Activated CD4-positive, alpha-beta T cell treated with anti-CD3 and anti-CD28 coated beads for 36 hours (primary cell): ENCODE data around the gene ZNF136. TPM values are rescaled to one million over a fixed set of nuclear protein-coding genes. Genes with fewer than 3 reads are reported as not detected.
A peak's percentile ranks its signal among the peaks of the same experiment; 100 is the strongest.

ENCODE experiments used
- ATAC-seq: fragments of 200-7000 bp; cut with Tn5 transposase; one replicate; pipeline ENCODE4 v1.10.0; 2021; ENCODE audit warnings: mild to moderate bottlenecking, moderate library complexity
- CTCF ChIA-PET: fragments of 350-600 bp; sonication (Branson Sonifier 250); formaldehyde crosslinking; loops from one replicate; lab custom pipeline; 2021; ENCODE audit warnings: antibody characterized with exemption; lab: Charles Lee
- POLR2A ChIA-PET: fragments of 350-600 bp; sonication (Branson Sonifier 250); formaldehyde crosslinking; loops from one replicate; lab custom pipeline; 2021; ENCODE audit warnings: antibody characterized with exemption, inconsistent platforms; lab: Charles Lee
- DNase-seq: peaks from one replicate; pipeline ENCODE4 v3.0.0-alpha.2; 2020
- H3K27ac Mint-ChIP-seq: one replicate; pipeline ENCODE4 v1.8.0; 2021; ENCODE audit warnings: mixed read lengths
- H3K27me3 Mint-ChIP-seq: one replicate; pipeline ENCODE4 v1.8.0; 2021; ENCODE audit warnings: mixed read lengths
- H3K36me3 Mint-ChIP-seq: one replicate; pipeline ENCODE4 v1.8.0; 2021; ENCODE audit warnings: low read depth, mixed read lengths
- H3K4me1 Mint-ChIP-seq: one replicate; pipeline ENCODE4 v1.8.0; 2021; ENCODE audit warnings: mixed read lengths
- H3K4me3 Mint-ChIP-seq: one replicate; pipeline ENCODE4 v1.8.0; 2021; ENCODE audit warnings: mild to moderate bottlenecking, moderate library complexity, mixed read lengths
- H3K9me3 Mint-ChIP-seq: one replicate; pipeline ENCODE4 v1.8.0; 2021; ENCODE audit warnings: low read depth, mixed read lengths
- intact Hi-C, 2 experiments: fragments of 100-400 bp; cut with DNase I in 1 of 2; cut with micrococcal nuclease in 1 of 2; formaldehyde crosslinking; loops; one replicate each; pipeline versions ENCODE4 v1.14.2 to v1.15.1; 2022 to 2024; cut with DNase I, micrococcal nuclease
- total RNA-seq, 2 experiments: library from RNA; stranded (reverse); gene quantifications; one replicate each; pipeline ENCODE4 v1.2.3, GENCODE V29; 2021

The ZNF136 gene
- total RNA-seq, result 10 to 100 TPM; 11.7 to 12.9 TPM

DNA sequence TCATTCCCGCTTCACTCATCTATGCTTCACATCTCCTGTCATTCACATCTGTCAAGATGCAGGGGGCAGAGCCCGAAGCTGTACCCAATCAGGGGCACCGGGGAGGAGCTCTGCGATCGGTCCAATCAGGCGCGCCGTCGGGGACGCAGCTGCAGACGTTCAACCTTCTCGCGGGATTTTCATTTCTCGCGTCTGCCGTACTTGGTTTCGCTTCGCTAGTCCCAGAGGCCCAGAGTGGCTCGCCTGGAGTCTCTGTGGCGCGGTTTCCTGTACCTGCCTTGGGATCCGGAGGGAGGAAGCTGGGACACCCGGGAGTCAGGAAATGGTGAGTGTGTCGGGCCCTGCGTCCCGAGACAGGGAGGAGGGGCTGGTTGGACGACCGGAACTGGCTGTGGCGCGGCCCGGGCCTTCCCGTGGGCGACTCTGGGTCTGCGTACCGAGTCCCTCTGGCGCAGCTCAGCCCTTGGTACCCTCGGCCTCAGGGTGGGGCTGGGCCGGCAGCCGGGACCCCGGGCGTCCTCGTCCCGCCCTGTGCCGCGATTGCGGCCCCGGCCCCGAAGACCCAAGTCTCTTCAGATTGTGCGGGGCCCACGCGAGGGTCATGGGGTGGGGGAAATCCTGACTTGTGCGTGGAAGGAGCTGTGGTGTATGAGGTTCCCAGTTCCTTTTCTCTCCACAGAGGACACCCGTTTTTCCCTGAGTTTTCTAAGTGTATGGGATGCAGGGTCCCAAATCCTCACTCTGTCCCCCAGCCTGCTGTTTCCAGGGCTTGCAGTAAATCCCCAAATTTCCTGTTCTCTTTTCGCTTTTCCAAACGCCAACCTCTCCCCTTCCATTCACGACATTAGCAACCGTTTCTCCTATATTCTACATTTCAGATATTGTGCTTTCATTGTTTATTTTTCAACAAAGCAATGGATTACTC, at the start of gene ZNF136:
Gene ZNF136, plus strand, starts transcription at position 215 of the 925 bp plus-strand sequence. Its CDS starts 108 bp downstream, at position 323.
- H3K9me3 Mint-ChIP-seq, result no peaks in the 10 kb centered on the region
- no peaks in the 10 kb centered on the region for H3K27me3 Mint-ChIP-seq
- ChIA-PET CTCF (interaction anchor here (0.6 to 1.5 kb wide), 7 partner anchors 23 to 1113 kb away, joined by 3 to 4 read pairs (median 3); partner anchors contain the start of gene ZNF20), POLR2A (interaction anchor here (0.6 to 1.3 kb wide), 5 partner anchors 10 to 1268 kb away, joined by 3 to 10 read pairs (median 4); no protein-coding TSS in a partner anchor)
- DNase-seq (peak; percentile 97), ATAC-seq (peak; percentile 100)
- H3K4me1 Mint-ChIP-seq, result peaks cover 38% of the 10 kb centered on the region
- peak within 1 kb of the TSS; percentile 99 for H3K27ac Mint-ChIP-seq
- intact Hi-C loops, result loop anchor here in 1 of 2 experiments (1.0 to 5.0 kb wide), 9 partner anchors 23 to 574 kb away; partner anchors contain the start of genes DHPS, GET3, ZNF20 and ZNF442
- peaks cover 21% of the 10 kb centered on the region for H3K36me3 Mint-ChIP-seq
- H3K4me3 Mint-ChIP-seq, result peak within 1 kb of the TSS; percentile 98

DNA sequence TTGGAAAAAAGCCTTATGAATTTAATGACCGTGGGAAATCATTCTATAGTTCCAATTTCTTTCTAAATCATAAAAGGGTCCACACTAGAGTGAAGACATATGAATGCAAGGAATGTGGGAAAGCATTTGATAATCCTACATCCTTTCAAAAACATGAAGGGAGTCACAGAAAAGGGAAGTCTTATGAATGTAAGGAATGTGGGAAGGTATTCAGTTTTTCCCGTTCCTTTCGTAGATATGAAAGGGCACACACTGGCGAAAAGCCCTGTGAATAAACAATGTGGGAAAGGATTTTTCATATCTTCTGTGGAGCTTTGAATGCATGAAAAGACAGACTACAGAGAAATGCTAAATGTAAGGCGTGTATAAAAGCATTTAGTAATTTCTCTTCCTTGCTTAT, 49.8 kb upstream of the ZNF136 start:
- POLR2A ChIA-PET, result no interaction called here

DNA sequence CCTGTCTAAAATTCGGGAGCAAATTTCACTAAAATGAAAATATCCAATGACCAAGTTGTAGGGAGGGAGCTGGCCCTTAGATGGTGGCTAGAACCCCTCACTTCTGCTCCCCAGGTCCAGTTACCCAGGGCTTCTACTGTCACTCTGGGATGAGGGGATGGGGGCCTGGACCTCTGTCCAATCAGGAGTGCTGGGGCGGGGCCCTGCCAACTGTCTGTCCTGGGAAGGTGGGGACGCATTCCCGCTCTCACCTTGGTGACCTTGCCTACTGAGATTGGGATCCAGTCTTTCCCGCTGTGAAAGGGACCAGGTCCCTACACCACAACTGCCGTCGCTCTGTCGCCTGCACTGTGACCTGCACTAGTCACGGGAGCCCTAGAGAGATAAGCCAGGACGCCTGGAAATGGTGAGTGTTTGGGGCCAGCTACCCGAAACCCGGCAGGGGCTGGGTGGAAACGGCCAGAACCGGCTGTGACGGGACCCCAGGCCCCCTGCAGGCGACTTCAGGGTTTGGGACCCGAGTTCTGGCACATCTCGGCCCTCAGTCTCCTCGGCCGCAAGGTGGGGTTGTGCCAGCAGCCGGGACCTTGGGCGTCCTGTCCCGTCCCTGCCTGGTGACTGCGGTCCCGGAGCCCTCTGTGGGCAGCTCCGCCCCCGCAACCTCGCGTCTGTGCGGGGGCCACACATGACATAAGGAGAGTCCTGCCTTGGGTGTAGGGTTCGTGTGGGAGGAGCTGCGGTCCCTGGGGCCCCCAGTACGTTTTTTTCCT, 45.5 kb upstream of the ZNF136 start:
- intact Hi-C loops, result no loop called here
- POLR2A ChIA-PET, result no interaction called here

More for the DNA sequence above, 49.8 kb upstream of the ZNF136 start:
- H3K36me3 Mint-ChIP-seq, result peaks cover 44% of the 10 kb centered on the region
- H3K27ac Mint-ChIP-seq, result peak overlapping the region; percentile 30
- peaks cover 30% of the 10 kb centered on the region for H3K4me1 Mint-ChIP-seq
- no peak overlapping the region for H3K4me3 Mint-ChIP-seq
- CTCF ChIA-PET, result interaction anchor here (0.7 kb wide), 1 partner anchor 500 kb away, joined by 3 read pairs; no protein-coding TSS in a partner anchor
- DNase-seq (no peak), ATAC-seq (no peak)
- peaks cover 17% of the 10 kb centered on the region for H3K9me3 Mint-ChIP-seq
- intact Hi-C loops, result loop anchor here in 1 of 2 experiments (2.0 kb wide), 1 partner anchor 20 kb away; no protein-coding TSS in a partner anchor
- H3K27me3 Mint-ChIP-seq, result no peaks in the 10 kb centered on the region

GRCh38 chr19:12126707-12127106, 36.2 kb upstream of the ZNF136 start:
- DNase-seq (peak; percentile 39), ATAC-seq (no peak)
- H3K4me3 Mint-ChIP-seq, result no peak overlapping the region
- H3K27ac Mint-ChIP-seq, result no peak overlapping the region
- peaks cover 12% of the 10 kb centered on the region for H3K36me3 Mint-ChIP-seq
- intact Hi-C loops, result no loop called here
- H3K27me3 Mint-ChIP-seq, result no peaks in the 10 kb centered on the region
- peaks cover 10% of the 10 kb centered on the region for H3K9me3 Mint-ChIP-seq
- ChIA-PET CTCF (interaction anchor here (0.6 to 1.2 kb wide), 7 partner anchors 11 to 329 kb away, joined by 3 to 4 read pairs (median 3); partner anchors contain the start of gene ZNF20), POLR2A (no interaction called here)
- no peaks in the 10 kb centered on the region for H3K4me1 Mint-ChIP-seq

More for the DNA sequence above, 45.5 kb upstream of the ZNF136 start:
- peaks cover 18% of the 10 kb centered on the region for H3K36me3 Mint-ChIP-seq
- no peak overlapping the region for H3K4me3 Mint-ChIP-seq
- no peak for DNase-seq
- H3K27me3 Mint-ChIP-seq, result no peaks in the 10 kb centered on the region
- H3K27ac Mint-ChIP-seq, result no peak overlapping the region
- no peak for ATAC-seq
- peaks cover 13% of the 10 kb centered on the region for H3K9me3 Mint-ChIP-seq
- peaks cover 18% of the 10 kb centered on the region for H3K4me1 Mint-ChIP-seq
- CTCF ChIA-PET, result interaction anchor here (0.7 kb wide), 1 partner anchor 41 kb away, joined by 3 read pairs; no protein-coding TSS in a partner anchor

GRCh38 chr19:12133069-12133468, 29.8 kb upstream of the ZNF136 start:
- CTCF ChIA-PET, result interaction anchor here (0.6 kb wide), 1 partner anchor 72 kb away, joined by 3 read pairs; no protein-coding TSS in a partner anchor
- POLR2A ChIA-PET, result no interaction called here
- Mint-ChIP-seq H3K4me3 (no peak overlapping the region), H3K9me3 (peaks cover 27% of the 10 kb centered on the region), H3K27ac (no peak overlapping the region), H3K27me3 (no peaks in the 10 kb centered on the region), H3K36me3 (peaks cover 66% of the 10 kb centered on the region), H3K4me1 (peaks cover 10% of the 10 kb centered on the region)
- DNase-seq, result no peak
- intact Hi-C loops, result loop anchor here in 1 of 2 experiments (2.0 kb wide), 1 partner anchor 20 kb away; no protein-coding TSS in a partner anchor
- ATAC-seq, result no peak

DNA sequence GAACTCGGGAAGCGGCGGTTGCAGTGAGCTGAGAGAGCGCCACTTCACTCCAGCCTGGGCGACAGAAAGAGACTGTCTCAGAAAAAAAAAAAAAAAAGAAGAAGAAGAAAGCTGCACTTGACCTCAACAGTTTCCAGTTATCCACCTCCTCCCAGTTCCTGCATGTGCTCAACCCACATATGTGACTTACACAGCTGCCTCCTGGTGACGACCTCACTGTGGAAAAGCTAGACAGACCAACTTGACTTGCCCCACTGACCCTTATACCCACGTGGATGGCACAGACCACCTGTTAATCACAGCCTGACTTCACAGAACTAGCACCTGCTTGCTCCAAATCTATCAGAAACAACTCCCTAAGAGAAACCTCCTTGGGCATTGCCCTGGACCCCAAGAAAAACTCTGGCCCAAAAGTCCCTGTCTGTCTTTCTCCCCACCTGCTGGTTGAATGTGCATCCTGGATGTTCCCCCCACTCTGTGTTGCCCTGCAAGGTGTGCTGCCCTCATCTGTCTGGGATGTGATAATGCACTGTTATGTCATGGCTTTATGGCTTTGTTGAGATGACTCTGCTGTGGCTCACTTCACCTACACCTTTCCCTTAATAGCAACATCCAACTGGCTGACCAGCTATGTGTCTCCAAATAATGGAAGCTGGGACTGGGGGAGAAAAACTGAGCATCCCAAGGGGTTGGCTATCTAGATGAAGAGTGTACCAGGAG, 25.5 kb upstream of the ZNF136 start:
- Mint-ChIP-seq H3K4me3 (no peak overlapping the region), H3K9me3 (peaks cover 15% of the 10 kb centered on the region), H3K36me3 (peaks cover 53% of the 10 kb centered on the region), H3K4me1 (peaks cover 32% of the 10 kb centered on the region), H3K27me3 (no peaks in the 10 kb centered on the region), H3K27ac (peak overlapping the region; percentile 43)
- intact Hi-C loops, result no loop called here
- POLR2A ChIA-PET, result no interaction called here
- CTCF ChIA-PET, result interaction anchor here (0.6 to 2.5 kb wide), 8 partner anchors 11 to 340 kb away, joined by 3 to 11 read pairs (median 3); no protein-coding TSS in a partner anchor
- DNase-seq, result peak; percentile 55
- peak; percentile 33 for ATAC-seq

DNA sequence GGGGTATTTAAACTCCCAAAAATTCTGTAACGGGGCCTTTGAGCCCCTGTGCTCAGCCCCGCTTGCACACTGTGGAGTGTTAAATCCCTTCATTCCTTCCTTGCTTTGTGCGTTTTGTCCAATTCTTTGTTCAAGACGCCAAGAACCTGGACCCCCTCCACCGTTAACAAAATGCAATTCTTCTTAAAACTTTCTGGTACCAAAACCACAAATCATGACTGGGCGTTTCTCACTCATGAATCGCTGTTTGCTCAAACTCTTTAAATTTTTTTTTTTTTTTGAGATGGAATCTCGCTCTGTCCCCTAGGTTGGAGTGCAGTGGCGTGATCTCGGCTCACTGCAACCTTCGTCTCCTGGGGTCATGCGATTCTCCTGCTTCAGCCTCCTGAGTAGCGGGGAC, 23.6 kb upstream of the ZNF136 start:
- ATAC-seq (no peak), DNase-seq (no peak)
- Mint-ChIP-seq H3K27me3 (no peaks in the 10 kb centered on the region), H3K36me3 (peaks cover 35% of the 10 kb centered on the region), H3K4me3 (peak overlapping the region; percentile 91), H3K27ac (no peak overlapping the region), H3K9me3 (peaks cover 2% of the 10 kb centered on the region), H3K4me1 (peaks cover 32% of the 10 kb centered on the region)
- ChIA-PET CTCF (interaction anchor here (0.7 to 3.1 kb wide), 5 partner anchors 48 to 341 kb away, joined by 4 to 50 read pairs (median 10); partner anchors contain the start of gene ZNF491), POLR2A (no interaction called here)
- intact Hi-C loops, result no loop called here

GRCh38 chr19:12139885-12140544, 22.9 kb upstream of the ZNF136 start, which contains the start of gene ZNF20:
TSS of gene ZNF20 (minus strand) at chr19:12140350. CDS start at chr19:12140182, 168 bp downstream.
- CTCF ChIA-PET, result interaction anchor here (0.6 to 3.1 kb wide), 26 partner anchors 14 to 342 kb away, joined by 3 to 50 read pairs (median 4); partner anchors contain the start of genes ZNF136, ZNF433, ZNF491 and ZNF625
- Mint-ChIP-seq H3K27ac (peak within 1 kb of the TSS; percentile 73), H3K4me1 (peaks cover 32% of the 10 kb centered on the region), H3K9me3 (peaks cover 2% of the 10 kb centered on the region), H3K27me3 (no peaks in the 10 kb centered on the region), H3K36me3 (peaks cover 29% of the 10 kb centered on the region), H3K4me3 (peak within 1 kb of the TSS; percentile 91)
- intact Hi-C loops, result loop anchor here in 1 of 2 experiments (1.0 kb wide), 3 partner anchors 22 to 176 kb away; no protein-coding TSS in a partner anchor
- ATAC-seq, result peak; percentile 93
- POLR2A ChIA-PET, result interaction anchor here (0.6 to 1.4 kb wide), 3 partner anchors 49 to 153 kb away, joined by 3 to 7 read pairs (median 6); no protein-coding TSS in a partner anchor
- peak; percentile 95 for DNase-seq

- H3K27me3 Mint-ChIP-seq, result no peaks in the 10 kb centered on the region
- peaks cover 9% of the 10 kb centered on the region for H3K9me3 Mint-ChIP-seq
- DNase-seq (peak; percentile 93), ATAC-seq (peak; percentile 68)
- POLR2A ChIA-PET, result interaction anchor here (0.6 to 1.4 kb wide), 4 partner anchors 50 to 154 kb away, joined by 3 to 7 read pairs (median 6); no protein-coding TSS in a partner anchor
- CTCF ChIA-PET, result interaction anchor here (0.6 to 3.1 kb wide), 31 partner anchors 14 to 343 kb away, joined by 3 to 50 read pairs (median 4); partner anchors contain the start of genes ZNF136, ZNF433, ZNF491 and ZNF625
- H3K36me3 Mint-ChIP-seq, result peaks cover 29% of the 10 kb centered on the region
- intact Hi-C loops, result loop anchor here (1.0 kb wide), 11 partner anchors 22 to 343 kb away; partner anchors contain the start of genes ZNF439 (in 1 of the 2) and ZNF491 (in 1 of the 2)
- H3K4me3 Mint-ChIP-seq, result peak overlapping the region; percentile 91
- H3K27ac Mint-ChIP-seq, result peak overlapping the region; percentile 69
- peaks cover 32% of the 10 kb centered on the region for H3K4me1 Mint-ChIP-seq
Measured at GRCh38 chr19:12140545-12141404, 22.1 kb upstream of the ZNF136 start.
